ENCODE measurements around the gene ALKBH5. TPM values are rescaled to one million over a fixed set of nuclear protein-coding genes. Genes with fewer than 3 reads are reported as not detected.
A peak's percentile ranks its signal among the peaks of the same experiment; 100 is the strongest.

ALKBH5 gene
- total RNA-seq, 2 experiments from 2014 or later: 118 to 125 TPM

DNA sequence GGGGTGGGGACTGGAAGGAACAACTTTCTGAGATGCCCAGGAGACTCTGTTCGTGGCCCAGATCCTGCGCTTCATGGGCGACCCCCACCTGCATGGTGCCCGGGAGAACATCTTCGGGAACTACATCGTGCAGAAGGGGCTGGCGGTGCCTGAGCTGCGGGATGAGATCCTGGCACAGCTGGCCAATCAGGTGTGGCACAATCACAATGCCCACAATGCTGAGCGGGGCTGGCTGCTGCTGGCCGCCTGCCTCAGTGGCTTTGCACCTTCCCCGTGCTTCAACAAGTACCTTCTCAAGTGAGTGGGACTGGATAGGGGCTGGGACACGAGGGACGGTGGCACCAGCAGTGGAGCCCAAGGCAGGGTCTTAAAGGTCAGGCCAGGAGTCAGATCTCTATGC lies 37.8 kb upstream of the ALKBH5 start:
- Mint-ChIP-seq H3K4me3 (no peak overlapping the region), H3K27ac (no peak overlapping the region), H3K9me3 (no peaks in the 10 kb centered on the region), H3K27me3 (peaks cover 1% of the 10 kb centered on the region), H3K36me3 (ENCODE audit: low read depth) (no peaks in the 10 kb centered on the region), H3K4me1 (peaks cover 3% of the 10 kb centered on the region)
- no peak for DNase-seq
- ChIA-PET POLR2A (interaction anchor here (0.5 kb wide), 1 partner anchor 206 kb away, joined by 3 read pairs; no protein-coding TSS in a partner anchor), CTCF (no interaction called here)

DNA sequence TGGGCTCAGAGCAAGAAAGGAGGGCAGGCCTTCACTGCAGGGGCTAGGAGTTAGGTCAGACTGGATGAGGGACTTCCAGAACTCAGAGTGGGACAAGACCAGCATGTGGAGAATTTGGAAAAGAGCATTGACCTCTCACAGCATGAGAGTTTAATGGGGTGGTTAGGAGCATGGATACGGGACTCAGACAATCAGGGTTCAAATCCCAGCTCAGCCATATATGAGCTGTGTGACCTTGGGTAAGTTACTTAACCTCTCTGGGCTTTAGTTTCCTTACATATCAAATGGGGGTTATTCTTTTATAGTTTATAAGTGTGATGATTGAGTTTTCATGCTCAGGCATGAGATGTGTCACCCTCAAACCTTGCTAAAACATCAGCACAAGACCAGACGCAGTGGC lies 37.4 kb upstream of the ALKBH5 start:
- ChIA-PET CTCF (no interaction called here), POLR2A (no interaction called here)
- Mint-ChIP-seq H3K4me1 (peaks cover under 1% of the 10 kb centered on the region), H3K27me3 (peaks cover 1% of the 10 kb centered on the region), H3K27ac (no peak overlapping the region), H3K4me3 (no peak overlapping the region), H3K36me3 (ENCODE audit: low read depth) (no peaks in the 10 kb centered on the region), H3K9me3 (no peaks in the 10 kb centered on the region)
- no peak for DNase-seq

DNA sequence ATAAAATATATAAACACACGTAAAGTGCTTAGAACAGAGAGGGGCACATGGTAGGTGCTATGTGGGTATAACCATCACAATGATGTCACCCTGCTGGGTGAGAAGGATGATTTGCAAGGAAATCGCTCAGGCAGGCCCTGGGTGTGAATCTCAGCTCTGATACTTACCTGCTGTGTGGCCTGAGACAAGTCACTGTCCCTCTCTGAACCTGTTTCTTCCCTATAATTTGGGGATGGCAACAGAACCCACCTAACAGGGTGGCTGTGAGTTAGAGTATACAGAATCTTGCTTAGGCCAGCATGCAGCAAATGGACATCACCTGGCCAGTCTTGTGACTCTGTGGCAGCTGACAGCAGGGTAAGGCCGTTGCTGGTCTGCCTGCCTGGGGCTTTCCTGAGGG lies 36.6 kb upstream of the ALKBH5 start:
- peaks cover under 1% of the 10 kb centered on the region for H3K27me3 Mint-ChIP-seq
- POLR2A ChIA-PET: no interaction called here
- no peak overlapping the region for H3K4me3 Mint-ChIP-seq
- H3K4me1 Mint-ChIP-seq: no peaks in the 10 kb centered on the region
- CTCF ChIA-PET: no interaction called here
- no peaks in the 10 kb centered on the region for H3K9me3 Mint-ChIP-seq
- H3K27ac Mint-ChIP-seq: no peak overlapping the region
- no peak for DNase-seq
- H3K36me3 Mint-ChIP-seq (ENCODE audit: low read depth): no peaks in the 10 kb centered on the region

DNA sequence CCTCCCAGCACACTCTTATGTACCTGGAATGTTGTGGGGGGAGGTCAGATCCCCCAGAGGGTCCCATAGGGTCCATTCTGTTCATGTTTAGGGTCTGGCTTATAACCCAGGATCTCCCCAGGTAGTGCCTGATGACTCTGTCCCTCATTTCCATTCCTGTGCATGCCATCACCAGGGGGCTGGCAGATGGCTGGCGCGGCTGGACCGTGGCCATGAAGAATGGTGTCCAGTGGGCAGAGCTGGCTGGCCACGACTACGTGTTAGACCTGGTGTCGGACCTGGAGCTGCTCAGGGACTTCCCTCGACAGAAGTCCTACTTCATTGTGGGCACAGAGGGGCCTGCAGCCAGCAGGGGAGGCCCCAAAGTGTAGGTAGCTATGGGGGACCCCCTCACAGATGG lies 35.0 kb upstream of the ALKBH5 start:
- Mint-ChIP-seq H3K27ac (no peak overlapping the region), H3K4me1 (peaks cover 2% of the 10 kb centered on the region), H3K27me3 (peaks cover 4% of the 10 kb centered on the region), H3K36me3 (ENCODE audit: low read depth) (no peaks in the 10 kb centered on the region), H3K9me3 (no peaks in the 10 kb centered on the region), H3K4me3 (no peak overlapping the region)
- no peak for DNase-seq
- ChIA-PET POLR2A (no interaction called here), CTCF (no interaction called here)

DNA sequence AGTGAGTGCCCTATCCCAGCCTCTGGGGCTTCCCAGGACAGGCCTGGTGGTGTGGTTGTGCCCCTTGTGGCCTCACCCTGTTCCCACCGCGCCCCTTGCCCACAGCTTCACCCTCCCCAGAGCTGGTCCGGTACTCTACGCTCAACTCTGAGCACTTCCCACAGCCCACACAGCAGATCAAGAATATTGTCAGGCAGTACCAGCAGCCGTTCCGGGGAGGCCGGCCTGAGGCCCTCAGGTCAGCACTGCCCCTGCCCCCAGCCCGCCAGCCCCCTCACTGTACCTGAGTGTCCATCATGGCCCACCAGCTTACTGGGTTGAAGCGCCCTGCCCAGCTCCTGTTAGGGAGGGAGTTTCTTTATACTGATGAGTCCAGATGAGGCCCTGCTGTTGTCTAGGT lies 32.3 kb upstream of the ALKBH5 start:
- peaks cover 4% of the 10 kb centered on the region for H3K27me3 Mint-ChIP-seq
- H3K4me3 Mint-ChIP-seq: no peak overlapping the region
- no peaks in the 10 kb centered on the region for H3K36me3 Mint-ChIP-seq (ENCODE audit: low read depth)
- DNase-seq: no peak
- ChIA-PET CTCF (no interaction called here), POLR2A (interaction anchor here (0.8 kb wide), 1 partner anchor 28 kb away, joined by 3 read pairs; no protein-coding TSS in a partner anchor)
- peaks cover 5% of the 10 kb centered on the region for H3K4me1 Mint-ChIP-seq
- H3K27ac Mint-ChIP-seq: no peak overlapping the region
- no peaks in the 10 kb centered on the region for H3K9me3 Mint-ChIP-seq

DNA sequence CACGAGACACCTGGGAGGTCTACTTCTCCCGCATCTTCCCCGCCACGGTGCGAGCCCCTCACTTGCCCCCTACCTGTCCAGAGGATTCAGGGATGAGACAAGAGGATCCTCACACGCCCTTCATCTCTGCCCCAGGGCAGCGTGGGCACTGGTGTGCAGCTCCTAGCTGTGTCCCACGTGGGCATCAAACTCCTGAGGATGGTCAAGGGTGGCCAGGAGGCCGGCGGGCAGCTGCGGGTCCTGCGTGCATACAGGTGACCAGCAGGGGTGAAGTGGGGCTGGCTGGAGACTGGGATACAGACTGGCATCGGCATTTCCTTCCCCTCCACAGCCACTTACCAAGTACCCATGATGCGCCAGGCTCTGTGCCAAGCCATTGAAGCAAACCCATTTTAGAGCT lies 28.4 kb upstream of the ALKBH5 start:
- no peak overlapping the region for H3K4me3 Mint-ChIP-seq
- no peak for DNase-seq
- H3K9me3 Mint-ChIP-seq: no peaks in the 10 kb centered on the region
- peaks cover 12% of the 10 kb centered on the region for H3K4me1 Mint-ChIP-seq
- H3K36me3 Mint-ChIP-seq (ENCODE audit: low read depth): no peaks in the 10 kb centered on the region
- H3K27ac Mint-ChIP-seq: no peak overlapping the region
- ChIA-PET POLR2A (no interaction called here), CTCF (interaction anchor here (1.2 kb wide), 1 partner anchor 13 kb away, joined by 3 read pairs; no protein-coding TSS in a partner anchor)
- H3K27me3 Mint-ChIP-seq: peaks cover 5% of the 10 kb centered on the region

DNA sequence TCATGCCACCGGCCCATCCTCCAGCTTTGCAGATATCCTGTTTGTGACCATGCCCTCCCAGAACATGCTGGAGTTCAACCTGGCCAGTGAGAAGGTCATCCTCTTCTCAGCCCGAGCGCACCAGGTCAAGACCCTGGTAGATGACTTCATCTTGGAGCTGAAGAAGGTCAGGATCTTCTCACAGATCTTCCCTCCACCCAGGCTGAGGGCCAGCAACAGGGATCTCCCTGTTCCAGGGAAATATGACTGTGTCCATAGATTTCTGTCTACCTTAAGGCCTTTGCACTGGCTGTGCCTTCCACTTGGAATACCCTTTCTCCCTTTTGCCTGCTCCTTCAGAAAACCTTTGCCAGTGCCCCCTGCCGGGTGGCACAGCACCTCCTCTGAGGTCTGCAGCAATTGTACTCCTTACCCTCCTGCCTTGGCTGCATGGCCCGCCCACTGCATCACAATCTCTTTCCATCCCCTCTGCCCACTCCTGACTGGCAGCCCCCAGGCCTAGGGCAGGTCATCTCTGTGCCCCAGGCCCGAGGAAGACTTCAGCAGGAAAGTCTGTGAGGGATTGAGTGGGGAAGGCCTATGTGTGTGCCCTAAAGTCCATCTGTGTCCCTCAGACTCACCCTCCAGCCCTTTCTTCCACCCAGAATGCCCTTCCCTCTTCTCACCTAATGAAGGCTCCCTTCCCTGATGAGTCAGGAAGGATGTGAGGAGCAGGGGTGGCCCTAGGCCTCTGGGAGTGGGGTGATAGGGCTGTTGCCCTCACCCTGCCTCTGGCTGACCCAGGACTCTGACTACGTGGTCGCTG lies 27.3 kb upstream of the ALKBH5 start:
- H3K36me3 Mint-ChIP-seq (ENCODE audit: low read depth): no peaks in the 10 kb centered on the region

DNA sequence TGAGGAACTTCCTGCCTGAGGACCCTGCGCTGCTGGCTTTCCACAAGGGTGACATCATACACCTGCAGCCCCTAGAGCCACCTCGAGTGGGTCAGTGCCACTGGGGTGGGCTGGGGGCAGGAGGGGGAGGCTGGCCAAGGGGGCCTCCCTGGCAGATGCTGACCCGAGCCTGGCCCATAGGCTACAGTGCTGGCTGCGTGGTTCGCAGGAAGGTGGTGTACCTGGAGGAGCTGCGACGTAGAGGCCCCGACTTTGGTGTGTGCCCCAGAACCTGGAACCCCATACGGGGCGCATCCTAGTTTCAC lies 26.7 kb upstream of the ALKBH5 start:
- DNase-seq: no peak
- no peaks in the 10 kb centered on the region for H3K36me3 Mint-ChIP-seq (ENCODE audit: low read depth)
- peaks cover 12% of the 10 kb centered on the region for H3K4me1 Mint-ChIP-seq
- CTCF ChIA-PET: no interaction called here
- no peak overlapping the region for H3K27ac Mint-ChIP-seq
- no peak overlapping the region for H3K4me3 Mint-ChIP-seq
- H3K9me3 Mint-ChIP-seq: no peaks in the 10 kb centered on the region
- peaks cover 5% of the 10 kb centered on the region for H3K27me3 Mint-ChIP-seq
- POLR2A ChIA-PET: interaction anchor here (2.3 kb wide), 1 partner anchor 25 kb away, joined by 11 read pairs; no protein-coding TSS in a partner anchor

More for the DNA sequence above, 27.3 kb upstream of the ALKBH5 start:
- Mint-ChIP-seq H3K9me3 (no peaks in the 10 kb centered on the region), H3K27ac (no peak overlapping the region), H3K4me3 (no peak overlapping the region), H3K27me3 (peaks cover 5% of the 10 kb centered on the region), H3K4me1 (peaks cover 12% of the 10 kb centered on the region)
- ChIA-PET POLR2A (interaction anchor here (2.3 kb wide), 1 partner anchor 25 kb away, joined by 11 read pairs; no protein-coding TSS in a partner anchor), CTCF (interaction anchor here (1.2 kb wide), 1 partner anchor 14 kb away, joined by 3 read pairs; no protein-coding TSS in a partner anchor)
- no peak for DNase-seq

DNA sequence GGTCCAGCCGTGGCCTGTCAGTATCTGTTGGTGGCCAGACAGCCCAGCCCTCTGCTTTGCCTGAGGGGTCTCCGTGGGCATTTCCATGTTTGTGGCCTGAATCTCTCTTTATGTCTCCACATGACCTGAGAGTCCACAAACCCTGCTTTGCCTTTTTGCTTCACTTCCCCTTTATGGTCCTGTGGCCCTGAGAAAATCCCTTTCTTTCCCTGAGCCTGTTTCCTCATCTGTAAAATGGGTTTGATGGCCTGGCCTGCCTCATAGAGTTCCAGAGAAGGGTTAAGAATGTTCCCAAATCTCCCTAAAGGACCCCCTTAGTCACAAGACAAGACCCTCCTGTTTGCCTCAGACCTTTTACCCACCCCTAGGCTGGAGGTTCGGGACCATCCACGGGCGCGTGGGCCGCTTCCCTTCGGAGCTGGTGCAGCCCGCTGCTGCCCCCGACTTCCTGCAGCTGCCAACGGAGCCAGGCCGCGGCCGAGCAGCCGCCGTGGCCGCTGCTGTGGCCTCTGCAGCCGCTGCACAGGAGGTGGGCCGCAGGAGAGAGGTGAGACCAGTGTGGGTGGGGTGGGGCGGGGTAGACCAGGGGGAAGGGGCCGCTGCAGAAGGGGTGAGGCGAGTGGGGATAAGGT lies 26.2 kb upstream of the ALKBH5 start:
- ChIA-PET POLR2A (interaction anchor here (0.9 to 2.3 kb wide), 3 partner anchors 13 to 27 kb away, joined by 3 to 11 read pairs (median 6); partner anchors contain the start of gene ALKBH5), CTCF (interaction anchor here (1.2 kb wide), 2 partner anchors 13 to 25 kb away, joined by 4 to 6 read pairs; partner anchors contain the start of gene ALKBH5)
- DNase-seq: no peak
- H3K4me1 Mint-ChIP-seq: peaks cover 12% of the 10 kb centered on the region
- H3K27me3 Mint-ChIP-seq: peaks cover 5% of the 10 kb centered on the region
- H3K9me3 Mint-ChIP-seq: no peaks in the 10 kb centered on the region
- no peak overlapping the region for H3K4me3 Mint-ChIP-seq
- no peaks in the 10 kb centered on the region for H3K36me3 Mint-ChIP-seq (ENCODE audit: low read depth)
- no peak overlapping the region for H3K27ac Mint-ChIP-seq

DNA sequence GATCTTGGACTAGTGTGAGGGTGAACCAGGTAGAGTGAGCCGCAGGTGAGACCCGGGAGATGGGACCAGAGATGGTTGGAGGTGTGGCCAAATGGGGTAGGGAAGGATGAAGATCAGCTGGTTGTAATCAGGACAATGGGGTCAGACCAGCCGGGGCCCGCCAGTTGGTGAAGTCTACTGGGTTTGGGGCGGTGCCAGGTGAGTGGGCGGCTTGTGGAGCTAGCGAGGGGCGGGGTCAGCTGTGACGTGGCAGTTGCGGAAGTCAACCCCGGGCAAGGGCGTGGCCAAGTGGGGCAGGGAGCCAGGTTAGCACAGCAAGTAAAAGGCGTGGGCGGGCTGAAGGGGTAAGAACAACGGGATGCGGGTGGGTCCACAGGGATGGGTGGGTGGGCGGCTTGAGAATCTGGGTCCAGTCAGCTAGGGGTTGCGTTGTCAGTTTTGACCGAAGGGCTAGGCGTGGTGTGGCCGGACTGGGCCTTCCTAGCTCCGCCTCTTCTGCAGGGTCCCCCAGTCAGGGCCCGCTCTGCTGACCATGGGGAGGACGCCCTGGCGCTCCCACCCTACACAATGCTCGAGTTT lies 25.5 kb upstream of the ALKBH5 start:
- Mint-ChIP-seq H3K36me3 (ENCODE audit: low read depth) (no peaks in the 10 kb centered on the region), H3K27ac (peak overlapping the region; percentile 51), H3K4me3 (peak overlapping the region; percentile 75), H3K4me1 (peaks cover 12% of the 10 kb centered on the region), H3K9me3 (no peaks in the 10 kb centered on the region), H3K27me3 (peaks cover 1% of the 10 kb centered on the region)
- POLR2A ChIA-PET: interaction anchor here (0.9 to 2.3 kb wide), 3 partner anchors 12 to 26 kb away, joined by 3 to 11 read pairs (median 6); partner anchors contain the start of gene ALKBH5
- peak; percentile 95 for DNase-seq
- CTCF ChIA-PET: interaction anchor here (0.6 to 1.2 kb wide), 3 partner anchors 12 to 30 kb away, joined by 3 to 6 read pairs (median 4); partner anchors contain the start of gene ALKBH5

DNA sequence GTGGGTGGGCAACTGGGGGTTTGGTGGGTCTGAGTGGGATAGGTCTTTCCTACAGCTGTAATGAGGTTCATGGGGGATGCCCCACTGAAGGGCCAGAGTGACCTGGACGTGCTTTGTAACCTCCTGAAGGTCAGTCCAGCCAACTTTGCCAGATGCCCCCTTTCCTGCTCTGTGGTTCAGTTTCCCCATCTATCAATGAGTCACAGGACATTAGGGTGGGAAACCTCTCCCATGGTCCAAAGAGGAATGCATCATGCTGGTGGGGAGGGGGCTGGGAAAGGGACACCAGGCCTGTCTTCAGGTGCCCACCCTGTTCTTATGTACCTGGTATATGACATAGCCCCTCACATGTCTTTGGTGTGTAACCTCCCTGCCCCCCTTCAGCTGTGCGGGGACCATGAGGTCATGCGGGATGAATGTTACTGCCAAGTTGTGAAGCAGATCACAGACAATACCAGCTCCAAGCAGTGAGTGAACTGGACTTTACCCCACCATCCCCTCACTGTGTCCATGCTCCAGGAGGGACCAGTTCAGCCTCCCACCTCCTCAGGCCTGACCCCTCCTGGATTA lies 24.0 kb upstream of the ALKBH5 start:
- H3K27ac Mint-ChIP-seq: no peak overlapping the region
- H3K4me1 Mint-ChIP-seq: peaks cover 7% of the 10 kb centered on the region
- H3K27me3 Mint-ChIP-seq: peaks cover 1% of the 10 kb centered on the region
- no peak overlapping the region for H3K4me3 Mint-ChIP-seq
- ChIA-PET CTCF (no interaction called here), POLR2A (interaction anchor here (0.8 kb wide), 1 partner anchor 21 kb away, joined by 3 read pairs; no protein-coding TSS in a partner anchor)
- H3K36me3 Mint-ChIP-seq (ENCODE audit: low read depth): no peaks in the 10 kb centered on the region
- H3K9me3 Mint-ChIP-seq: no peaks in the 10 kb centered on the region
- DNase-seq: no peak

DNA sequence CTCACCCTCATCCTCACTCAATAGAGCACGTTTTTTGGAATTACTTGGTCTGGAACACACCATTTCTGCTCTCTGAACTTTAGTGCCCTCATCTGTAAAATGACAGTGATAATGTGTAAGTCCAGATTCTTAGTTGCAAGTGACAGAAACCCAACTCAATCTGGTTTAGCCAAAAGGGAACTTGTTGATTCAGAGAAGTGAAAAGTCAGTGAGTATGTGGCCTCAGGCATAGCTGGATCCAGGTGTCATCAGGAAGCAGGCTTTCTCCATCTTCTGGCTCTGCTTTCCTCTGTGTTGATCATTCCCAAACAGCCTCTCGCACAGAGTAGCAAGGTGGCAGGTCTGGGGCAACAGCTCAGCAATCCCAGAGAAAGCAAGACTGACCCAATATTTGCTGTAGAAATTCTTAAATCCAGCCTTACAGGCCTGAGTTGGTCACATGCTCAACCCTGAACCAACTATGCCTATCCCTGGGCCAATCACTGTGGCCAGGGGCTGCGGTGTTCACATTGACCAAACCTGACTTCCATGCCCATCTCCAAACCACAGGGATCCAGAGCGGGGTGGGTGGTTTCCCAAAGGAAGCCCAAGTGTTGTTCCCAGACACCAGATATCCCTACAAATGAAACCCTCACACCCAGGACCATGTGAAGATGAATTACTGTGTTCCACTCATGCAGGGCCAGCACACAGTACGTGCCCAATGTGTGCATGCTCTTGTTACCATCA lies 23.3 kb upstream of the ALKBH5 start:
- Mint-ChIP-seq H3K4me3 (no peak overlapping the region), H3K27ac (no peak overlapping the region), H3K36me3 (ENCODE audit: low read depth) (no peaks in the 10 kb centered on the region), H3K27me3 (peaks cover 1% of the 10 kb centered on the region), H3K4me1 (peaks cover 7% of the 10 kb centered on the region), H3K9me3 (no peaks in the 10 kb centered on the region)
- CTCF ChIA-PET: no interaction called here
- POLR2A ChIA-PET: interaction anchor here (0.8 to 1.0 kb wide), 2 partner anchors 20 to 23 kb away, joined by 3 read pairs; no protein-coding TSS in a partner anchor
- DNase-seq: no peak
